Subcutaneous adipose tissue (tissue), 4 donors: ENCODE measurements around the gene L1CAM. TPM values are rescaled to one million over a fixed set of nuclear protein-coding genes. Genes with fewer than 3 reads are reported as not detected.

Experiments
- CTCF ChIP-seq: fragments of 450-650 bp; IDR thresholded peaks from one replicate; pipeline ENCODE4 v1.5.1; 2016; ENCODE audit warnings: low read depth, mild to moderate bottlenecking, control low read depth, antibody characterized with exemption, moderate library complexity
- total RNA-seq, 4 donors: library from RNA; depleted of rRNA; stranded (reverse); fragments of >200 nt; gene quantifications; one replicate each; pipeline ENCODE4 v1.1.0, GENCODE V29; 2016

L1CAM gene
- total RNA-seq, 4 donors from 2014 or later = 0.68 to 1.5 (median 0.95) TPM

DNA sequence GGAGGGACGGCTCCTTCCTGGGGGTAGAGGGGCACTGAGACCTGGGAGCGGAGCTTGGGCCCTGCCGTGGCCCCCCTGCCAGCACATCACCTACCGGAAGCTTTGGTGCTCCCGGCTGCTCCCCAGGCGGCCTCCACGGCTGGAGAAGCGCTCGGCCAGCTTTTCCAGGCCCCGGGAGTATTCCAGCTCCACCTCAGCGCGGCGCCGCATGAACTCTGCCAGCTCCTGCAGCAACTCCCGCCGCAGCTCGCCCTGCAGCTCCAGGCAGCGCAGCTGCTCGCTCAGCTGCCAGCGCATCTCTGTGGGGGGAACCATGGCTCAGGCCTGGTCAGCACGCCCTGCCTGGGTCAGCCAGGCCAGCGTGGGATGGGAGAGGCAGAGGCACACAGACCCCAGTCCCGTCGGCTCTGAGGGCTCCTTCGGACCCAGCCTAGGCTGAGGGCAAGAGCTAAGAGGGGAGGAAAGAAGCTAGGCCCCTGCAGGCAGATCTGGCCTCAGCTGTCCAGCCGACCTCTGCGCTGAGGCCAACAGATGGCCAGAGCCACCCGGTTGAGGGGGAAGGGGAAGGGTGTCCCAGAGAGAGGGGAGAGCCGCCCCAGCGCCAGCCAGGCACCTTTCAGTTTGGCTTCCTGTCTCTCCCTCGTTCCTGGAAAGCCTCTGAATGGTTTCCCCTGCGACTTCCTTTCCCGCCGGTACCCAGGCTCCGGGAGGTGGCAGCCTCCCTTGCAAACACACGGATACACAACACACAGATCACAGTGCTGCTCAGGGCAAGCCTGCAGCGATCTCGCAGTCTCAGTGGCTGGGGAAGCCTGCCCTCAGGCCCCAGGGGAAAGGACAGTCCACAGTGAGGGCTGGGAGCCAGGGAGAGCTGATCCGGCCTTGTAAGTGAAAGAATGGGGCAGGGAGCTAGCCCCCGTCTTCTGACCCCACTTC is 35.8 kb upstream of the L1CAM start:
- no peak for TF ChIP-seq CTCF

DNA sequence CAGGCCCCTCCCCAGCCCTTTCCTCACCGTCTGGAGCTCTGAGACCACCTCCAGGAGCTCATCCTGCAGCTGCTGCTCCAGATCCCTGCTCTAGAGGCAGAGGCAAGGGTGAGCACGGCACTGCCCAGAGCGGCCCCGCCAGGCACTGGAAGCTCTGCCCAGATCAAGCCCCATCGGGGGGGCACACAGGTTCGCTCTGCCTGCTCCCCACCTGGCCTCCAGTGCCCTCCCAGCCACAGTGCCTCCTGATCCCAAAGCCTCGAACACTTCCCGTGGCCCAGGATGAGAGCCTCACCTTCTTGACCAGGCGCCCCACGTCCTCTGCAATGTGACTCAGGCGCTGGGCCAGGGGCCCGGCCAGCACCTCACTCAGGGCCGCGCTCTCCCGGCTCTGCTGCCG is 35.1 kb upstream of the L1CAM start:
- TF ChIP-seq CTCF = no peak

GRCh38 chrX:153920546-153920945 is 34.6 kb upstream of the L1CAM start:
- TF ChIP-seq CTCF = no peak

DNA sequence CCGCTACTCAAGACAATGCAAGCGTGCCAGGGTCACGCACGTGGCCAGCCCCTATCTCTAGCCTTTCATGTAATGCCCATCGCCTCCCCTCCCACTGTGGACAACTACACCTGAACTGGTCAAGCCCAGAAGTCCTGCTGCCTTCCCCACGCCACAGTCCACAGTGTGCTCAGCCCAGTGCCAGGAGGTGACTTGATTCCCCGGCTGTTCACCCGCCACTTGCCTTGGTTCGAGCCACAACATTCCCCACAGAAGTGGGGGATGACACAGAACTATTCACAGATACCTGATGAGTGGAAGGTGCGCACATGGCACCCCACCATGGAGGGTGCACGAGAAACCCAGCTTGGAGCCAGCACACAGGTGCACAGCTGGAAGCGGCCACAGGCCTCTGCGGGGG is 33.3 kb upstream of the L1CAM start:
- no peak for TF ChIP-seq CTCF

- TF ChIP-seq CTCF = no peak
Measured at GRCh38 chrX:153917869-153918268, 31.9 kb upstream of the L1CAM start.

- TF ChIP-seq CTCF = no peak
Measured at GRCh38 chrX:153913701-153914100, 27.7 kb upstream of the L1CAM start.

DNA sequence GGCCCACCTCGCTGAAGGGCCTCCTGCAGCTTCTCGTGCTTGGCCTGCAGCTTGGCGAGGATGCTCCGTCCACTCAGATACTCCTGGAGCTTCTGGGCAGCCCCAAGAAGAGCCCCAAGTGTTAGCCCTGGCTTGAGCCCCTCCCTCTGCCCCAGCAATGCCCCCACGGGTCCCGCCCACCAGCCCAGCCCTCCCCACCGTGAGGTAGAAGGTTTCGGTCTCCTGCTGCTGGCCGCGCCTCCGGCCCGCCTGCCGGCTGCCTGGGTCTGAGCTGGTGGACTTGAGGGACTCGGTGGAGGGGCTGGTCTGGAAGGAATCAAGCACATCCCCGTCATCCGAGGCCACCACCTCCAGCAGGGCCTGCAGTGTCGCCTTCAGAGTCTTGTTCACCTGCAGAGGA is 27.2 kb upstream of the L1CAM start:
- TF ChIP-seq CTCF = no peak
